GM18526 (cell line): ENCODE data around the gene SPIRE2.

Source experiments
- POLR2A ChIP-seq: IDR thresholded peaks from 3 replicates; pipeline ENCODE4 v1.6.1; 2011; ENCODE audit not compliant: insufficient read length; ENCODE audit errors: extremely low read depth

Gene SPIRE2

DNA sequence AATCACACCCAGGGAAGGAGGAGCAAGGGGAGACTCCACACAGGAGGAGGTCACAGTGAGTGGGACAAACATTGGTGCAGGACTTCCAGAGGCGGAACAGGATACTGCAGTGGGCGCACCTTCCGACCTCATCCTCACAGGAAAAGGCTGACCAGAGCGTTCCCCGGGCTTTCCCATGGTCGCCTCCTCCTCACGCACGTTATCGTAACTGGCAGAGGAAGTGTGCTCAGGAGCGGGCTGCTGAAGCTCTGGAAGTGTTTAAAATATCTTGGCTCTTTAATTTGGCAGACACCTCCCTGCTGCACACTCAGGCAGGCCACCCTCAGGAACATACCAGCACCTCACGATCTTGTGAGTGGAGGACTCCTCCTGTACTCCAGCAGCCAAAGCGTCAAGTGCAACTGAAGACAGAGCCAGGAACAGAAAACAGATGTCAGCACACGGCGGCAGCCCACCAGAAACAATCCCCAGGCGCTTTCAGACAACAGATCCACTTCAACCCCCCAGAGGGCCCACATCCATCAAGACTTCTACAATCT lies 29.4 kb upstream of the SPIRE2 start:
- no peak for TF ChIP-seq POLR2A

DNA sequence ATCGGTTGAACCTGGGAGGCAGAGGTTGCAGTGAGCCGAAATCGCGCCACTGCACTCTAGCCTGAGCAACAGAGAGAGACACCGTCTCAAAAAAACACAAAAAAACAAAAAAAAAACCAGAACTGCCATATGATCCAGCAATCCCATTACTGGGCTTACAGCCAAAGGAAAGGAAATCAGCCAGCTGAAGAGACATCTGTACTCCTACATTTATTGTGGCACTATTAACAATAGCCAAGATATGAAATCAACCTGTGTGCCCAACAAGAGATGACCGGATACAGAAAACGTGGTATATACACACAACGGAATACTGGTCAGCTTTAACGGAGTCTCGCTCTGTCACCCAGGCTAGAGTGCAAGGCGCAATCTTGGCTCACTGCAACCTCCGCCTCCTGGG lies 26.5 kb upstream of the SPIRE2 start:
- TF ChIP-seq POLR2A, result no peak

DNA sequence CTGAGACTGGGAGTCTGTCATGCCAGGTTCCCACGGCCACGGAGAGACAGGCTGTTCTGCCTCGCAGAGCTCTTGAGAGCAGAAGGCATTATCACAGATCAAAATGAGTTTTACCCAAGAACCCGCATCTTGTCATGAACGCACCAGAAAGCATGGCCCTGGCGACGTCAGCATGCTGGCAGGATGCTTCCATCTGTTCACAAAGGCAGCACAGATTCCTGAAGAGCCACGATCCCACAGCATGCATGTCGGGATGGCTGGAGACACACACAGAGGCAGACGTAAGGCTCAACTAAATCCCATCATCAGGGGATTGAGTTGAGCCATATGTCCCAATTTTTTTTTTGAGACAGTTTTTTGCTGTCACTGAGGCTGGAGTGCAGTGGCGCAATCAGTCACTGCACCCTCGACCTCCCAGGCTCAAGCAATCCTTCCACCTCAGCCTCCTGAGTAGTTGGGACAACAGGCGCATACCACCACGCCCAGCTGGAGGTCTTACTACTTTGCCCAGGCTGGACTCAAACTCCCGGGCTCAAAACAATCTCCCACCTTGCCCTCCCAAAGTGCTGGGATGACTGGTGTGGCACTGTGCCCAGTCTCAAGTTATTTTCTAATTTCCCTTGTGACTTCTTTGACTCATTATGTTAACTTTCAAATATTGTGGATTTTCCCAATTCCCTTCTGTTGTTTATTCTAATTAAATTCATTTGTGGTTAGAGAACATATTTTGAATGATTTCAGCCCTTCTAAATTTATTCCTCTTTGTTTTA lies 23.0 kb upstream of the SPIRE2 start:
- TF ChIP-seq POLR2A, result no peak

DNA sequence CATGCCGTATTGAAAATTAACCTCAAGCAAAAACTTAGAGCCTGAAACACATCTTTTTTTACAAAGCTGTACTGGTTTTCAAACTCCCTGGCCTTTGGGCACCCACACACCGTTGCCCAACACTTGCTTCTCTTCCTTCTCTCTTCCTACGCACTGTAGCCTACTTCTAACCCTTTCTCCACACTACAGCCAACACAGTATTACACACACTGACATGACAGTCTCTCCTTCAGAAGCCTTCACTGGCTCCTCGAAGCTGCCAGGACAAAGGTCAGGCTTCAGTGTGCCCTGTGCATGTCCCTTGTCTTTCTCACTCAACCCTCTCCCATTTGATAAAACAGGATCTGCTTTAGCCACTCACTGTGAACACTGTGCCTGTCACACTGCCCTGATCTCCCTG lies 19.8 kb upstream of the SPIRE2 start:
- no peak for TF ChIP-seq POLR2A

DNA sequence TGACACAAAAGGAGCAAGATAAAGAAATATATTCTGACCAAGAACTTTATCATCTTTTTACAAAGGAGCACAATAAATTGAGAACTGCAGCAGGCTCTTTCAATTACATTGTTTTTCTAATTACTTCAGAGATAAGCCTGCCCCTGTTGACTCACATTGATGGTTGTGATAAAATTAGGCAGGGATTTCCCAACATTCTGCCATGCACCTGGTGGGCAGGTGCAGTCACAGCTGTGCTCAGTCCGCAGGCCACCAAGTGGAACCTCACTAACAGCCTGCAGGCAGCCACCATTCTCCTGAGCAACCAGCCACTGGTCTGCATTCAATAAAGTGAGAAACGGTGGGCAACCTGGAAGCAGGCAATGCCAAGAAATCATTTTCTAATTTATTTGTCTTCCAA lies 17.0 kb upstream of the SPIRE2 start:
- TF ChIP-seq POLR2A, result no peak

DNA sequence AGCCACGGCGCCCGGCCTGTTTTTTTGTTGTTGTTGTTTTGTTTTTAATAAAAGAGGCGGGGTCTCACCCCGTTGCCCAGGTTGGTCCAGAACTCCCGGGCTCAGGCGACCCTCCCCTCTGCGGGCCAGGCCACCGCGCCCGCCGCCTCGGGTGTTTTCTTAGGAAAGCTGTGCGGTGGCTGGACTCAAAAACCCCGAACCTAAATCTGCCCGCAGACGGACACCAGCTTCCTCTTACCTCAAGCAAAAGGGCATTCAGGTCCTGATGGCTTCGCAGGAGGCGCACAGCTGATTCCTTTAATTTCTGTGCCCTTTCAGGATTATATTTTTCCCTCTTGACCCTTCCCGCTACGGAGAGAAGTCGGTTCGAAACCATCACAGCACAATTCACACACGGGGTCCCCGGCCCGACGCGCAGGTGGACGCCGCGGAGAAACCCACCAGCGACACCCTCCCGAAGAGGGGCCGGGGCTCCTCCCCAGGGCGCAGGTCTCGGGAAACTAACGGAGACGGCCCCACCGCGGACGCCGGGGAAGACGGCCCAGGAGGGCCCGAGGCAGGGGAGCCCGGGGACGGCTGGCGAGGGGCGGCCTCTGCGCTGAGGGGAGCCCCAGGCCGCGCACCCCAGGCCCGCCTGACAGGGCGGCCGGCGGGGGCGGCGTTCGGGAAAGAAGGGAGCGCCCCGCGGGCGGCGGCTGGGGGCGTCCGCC lies 12.5 kb upstream of the SPIRE2 start:
- no peak for TF ChIP-seq POLR2A

DNA sequence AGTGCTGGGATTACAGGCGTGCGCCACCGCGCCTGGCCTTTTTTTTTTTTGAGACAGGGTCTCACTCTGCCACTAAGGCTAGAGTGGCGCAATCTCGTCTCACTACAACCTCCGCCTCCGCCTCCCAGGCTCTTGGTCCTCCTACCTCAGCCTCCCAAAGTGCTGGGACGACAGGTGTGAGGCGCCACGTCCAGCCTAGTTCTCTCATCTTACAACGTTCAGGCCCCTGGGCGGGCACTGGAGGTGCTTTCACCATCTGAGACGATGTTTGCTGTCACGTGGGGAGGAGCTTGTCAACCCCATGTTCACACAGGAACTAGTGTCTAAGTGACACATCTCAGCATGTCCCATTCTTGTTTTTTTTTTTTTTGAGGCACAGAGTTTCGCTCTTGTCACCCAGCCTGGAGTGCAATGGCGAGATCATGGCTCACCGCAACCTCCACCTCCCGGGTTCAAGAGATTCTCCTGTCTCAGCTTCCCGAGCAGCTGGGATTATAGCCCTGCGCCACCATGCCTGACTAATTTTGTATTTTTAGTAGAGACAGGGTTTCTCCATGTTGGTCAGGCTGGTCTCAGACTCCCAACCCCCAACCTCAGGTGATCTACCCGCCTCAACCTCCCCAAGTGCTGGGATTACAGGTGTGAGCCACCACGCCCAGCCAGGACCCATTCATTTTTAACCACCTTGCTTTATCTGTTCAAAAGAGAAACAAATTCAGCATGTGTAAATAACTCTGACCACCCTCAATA lies 6.7 kb upstream of the SPIRE2 start:
- no peak for TF ChIP-seq POLR2A

DNA sequence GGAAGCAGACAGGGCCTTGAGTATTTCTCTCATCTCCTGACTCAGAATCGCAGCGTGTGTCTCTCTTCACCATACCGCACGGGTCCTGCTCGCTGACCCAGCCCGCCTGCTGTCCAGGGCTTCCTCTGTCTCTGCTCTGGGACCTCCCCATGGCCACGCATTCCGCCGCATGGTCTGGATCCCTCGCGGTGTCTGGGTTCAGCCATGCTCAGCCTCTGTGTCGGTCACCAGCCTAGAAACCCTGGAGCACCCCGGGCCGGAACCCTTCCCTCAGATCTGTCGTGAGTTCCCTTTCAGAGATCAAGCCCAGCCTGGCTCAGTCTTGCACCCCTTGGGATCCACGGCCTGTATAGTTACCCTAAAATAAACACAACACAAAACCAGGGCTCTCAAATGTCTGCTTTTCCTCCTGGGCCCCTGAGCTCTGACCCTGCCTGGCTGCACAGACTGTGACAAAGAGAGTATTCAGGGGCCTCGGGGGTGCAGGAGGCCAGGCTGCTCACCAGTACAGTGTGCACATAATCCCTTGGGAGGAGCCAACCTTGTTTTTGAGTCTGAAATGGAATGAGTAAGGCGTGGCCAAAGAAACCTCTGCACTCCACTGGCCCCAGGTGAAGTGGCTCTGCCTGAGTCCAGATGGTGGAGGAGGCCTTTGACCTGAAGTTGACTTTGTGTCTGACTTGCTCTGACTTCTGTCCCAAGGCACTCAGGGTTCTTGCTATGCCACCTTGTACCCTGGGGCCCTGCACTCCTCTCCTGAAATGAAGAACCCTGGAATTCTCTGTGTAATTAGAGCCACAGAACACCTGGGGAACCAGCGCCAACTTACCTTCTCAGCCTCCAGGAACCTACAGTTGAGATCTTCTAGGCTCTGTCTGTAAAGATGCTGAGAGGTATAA lies 5.8 kb upstream of the SPIRE2 start:
- TF ChIP-seq POLR2A, result no peak

DNA sequence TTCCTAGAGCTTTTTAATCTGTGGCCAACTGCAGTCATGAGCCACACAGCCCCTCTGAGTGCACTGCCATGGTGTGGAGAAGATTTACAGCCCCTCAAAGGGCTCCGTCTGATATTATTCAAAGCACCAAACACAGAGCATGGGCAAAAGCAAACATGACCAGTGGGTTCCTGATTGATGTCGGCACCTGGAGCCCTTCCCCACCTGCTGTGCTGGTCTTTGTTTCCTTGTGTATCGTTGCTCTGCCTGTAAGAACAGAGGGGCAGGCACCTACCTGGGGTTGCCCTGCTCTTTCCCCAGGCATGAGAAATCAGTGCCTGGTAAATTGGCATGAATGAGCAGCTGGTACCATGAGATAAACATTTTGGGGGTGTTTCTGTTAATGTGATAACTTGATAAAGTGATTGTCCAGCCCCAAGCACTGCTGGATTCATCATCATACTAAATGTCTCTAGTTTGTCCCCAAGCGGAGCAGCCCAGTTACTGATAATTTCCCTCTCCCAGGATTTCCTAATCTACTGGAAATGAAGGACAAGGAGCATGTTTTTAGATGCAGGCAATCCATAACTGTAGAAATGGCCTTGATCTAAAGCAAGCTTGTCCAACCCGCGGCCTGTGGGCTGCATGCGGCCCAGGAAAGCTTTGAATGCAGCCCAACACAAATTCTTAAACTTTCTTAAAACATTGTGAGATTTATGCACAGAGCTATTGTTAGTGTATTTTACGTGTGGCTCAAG lies 5.0 kb upstream of the SPIRE2 start:
- TF ChIP-seq POLR2A, result no peak

DNA sequence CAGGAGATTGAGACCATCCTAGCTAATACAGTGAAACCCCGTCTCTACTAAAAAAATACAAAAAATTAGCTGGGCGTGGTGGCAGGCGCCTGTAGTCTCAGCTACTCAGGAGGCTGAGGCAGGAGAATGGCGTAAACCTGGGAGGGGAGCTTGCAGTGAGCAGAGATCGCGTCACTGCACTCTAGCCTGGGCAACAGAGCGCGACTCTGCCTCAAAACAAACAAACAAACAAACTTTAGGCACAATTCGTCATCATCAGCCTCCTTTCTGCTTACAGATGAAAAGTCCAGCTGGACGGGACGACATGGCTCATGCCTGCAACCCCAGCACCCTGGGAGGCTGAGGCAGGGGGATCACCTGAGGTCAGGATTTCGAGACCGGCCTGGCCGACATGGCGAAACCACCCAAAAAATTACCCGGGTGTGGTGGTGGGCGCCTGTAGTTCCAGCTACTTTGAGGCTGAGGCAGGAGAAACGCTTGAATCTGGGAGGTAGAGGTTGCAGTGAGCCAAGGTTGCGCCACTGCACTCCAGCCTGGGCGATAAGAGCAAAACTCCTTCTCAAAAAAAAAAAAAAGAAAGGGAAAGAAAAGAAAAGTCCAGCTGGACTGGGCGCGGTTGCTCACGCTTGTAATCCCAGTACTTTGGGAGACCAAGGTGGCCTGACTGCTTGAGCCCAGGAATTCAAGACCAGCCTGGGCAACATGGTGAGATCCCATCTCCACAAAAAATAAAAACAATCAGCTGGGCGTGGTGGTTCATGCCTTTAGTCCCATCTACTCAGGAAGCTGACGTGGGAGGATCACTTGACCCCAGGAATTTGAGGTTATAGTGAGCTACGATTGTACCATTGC lies 1.5 kb upstream of the SPIRE2 start:
- no peak for TF ChIP-seq POLR2A

DNA sequence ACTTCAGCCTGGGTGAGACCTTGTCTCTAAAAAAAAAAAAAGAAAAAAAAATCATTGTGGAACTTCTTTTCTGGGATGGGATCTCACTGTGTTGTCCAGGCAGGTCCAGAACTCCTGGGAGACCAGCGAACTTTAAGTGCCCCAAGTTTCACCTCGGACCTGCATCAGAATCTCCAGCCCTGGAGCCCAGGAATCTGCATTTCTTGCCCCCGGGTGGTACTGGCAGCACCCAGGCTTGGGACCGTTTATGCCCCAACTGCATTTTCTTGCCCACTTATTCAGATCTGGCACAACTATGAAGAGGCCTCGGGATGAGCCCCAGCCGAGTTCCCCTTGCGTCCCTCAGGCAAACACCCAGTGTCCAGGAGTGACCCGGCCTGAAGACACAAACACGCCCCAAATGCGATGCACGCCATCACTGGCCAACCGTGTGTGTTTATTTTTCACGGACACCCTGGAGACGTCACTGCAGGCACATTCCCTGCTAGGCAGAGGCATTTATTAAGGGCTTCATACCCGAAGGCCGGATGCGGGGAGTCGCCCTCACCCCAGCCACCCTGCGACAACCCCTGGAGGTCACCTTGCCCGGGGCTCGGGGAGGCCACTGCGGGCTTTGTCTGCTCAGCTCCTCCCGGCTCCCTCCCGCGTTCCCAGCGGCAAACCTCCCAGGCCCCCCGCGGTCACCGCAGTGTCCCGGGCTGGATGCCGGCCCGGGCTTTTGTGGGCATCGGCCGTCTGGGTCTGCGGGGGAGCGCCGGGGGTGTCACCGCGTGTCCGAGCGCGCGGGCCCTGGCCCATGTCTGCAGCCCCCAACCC lies 684 bp upstream of the SPIRE2 start:
- no peak for TF ChIP-seq POLR2A

DNA sequence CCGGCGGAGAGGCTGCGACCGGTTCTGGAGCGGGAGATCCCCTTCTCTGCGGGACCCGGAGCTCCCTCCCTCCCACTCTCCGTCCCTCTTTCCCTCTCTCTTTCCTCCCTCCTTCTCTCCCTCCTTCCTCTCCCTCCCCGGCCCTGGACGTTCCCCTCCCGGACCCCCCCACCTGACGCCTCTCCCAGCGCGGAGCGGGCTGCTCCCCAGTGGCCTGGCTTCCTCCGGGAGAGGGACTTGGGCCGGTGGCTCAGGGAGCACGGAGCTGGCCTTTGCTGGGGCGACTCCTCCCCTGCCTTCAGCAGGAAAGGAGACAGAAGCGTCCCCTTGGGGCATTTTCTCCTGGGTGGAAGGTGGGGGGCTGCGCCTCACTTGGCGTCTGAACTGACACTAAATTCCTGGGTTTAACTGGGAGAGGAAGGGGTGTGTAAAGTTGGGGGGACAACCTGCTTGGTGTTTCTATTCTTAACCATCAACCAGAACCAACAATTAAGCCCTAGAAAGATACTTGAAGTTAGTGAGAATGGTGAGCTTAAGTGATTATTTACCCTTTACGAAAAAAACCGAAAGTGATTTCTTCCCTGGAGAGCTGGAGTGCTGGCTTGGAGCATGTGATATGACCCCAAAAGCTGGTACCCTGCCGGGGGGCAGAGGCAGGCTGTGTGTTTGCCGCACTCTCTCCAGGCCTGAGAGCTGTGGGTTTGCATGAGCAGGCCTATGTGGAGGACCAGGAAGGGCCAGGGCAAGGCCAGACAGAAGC lies 775 bp downstream of the SPIRE2 start:
- TF ChIP-seq POLR2A, result no peak
